DMS 273 treated with DMSO at 0.1 percent for 48 hours (cell line): Measurements from ENCODE around the gene FARS2.

Experiments used
- DNase-seq: peaks from one replicate; lab custom pipeline; 2025; lab: John Stamatoyannopoulos, UW

Gene FARS2

GRCh38 chr6:5379647-5380242 is 118.4 kb downstream of the FARS2 start:
- DNase-seq = no peak

- no peak for DNase-seq
Measured at GRCh38 chr6:5383856-5384255, 122.5 kb downstream of the FARS2 start.

GRCh38 chr6:5384276-5384675 is 123.0 kb downstream of the FARS2 start:
- no peak for DNase-seq

- DNase-seq = no peak
Measured at GRCh38 chr6:5388326-5388725, 127.0 kb downstream of the FARS2 start.

GRCh38 chr6:5389086-5389745 is 127.9 kb downstream of the FARS2 start:
- DNase-seq = no peak

- DNase-seq = no peak
Measured at GRCh38 chr6:5390177-5390576, 128.9 kb downstream of the FARS2 start.

GRCh38 chr6:5394280-5394679 is 133.0 kb downstream of the FARS2 start:
- no peak for DNase-seq

- no peak for DNase-seq
Measured at GRCh38 chr6:5395719-5396118, 134.4 kb downstream of the FARS2 start.

- no peak for DNase-seq
Measured at GRCh38 chr6:5398530-5398929, 137.2 kb downstream of the FARS2 start.

GRCh38 chr6:5399391-5399790 is 138.1 kb downstream of the FARS2 start:
- no peak for DNase-seq

GRCh38 chr6:5401845-5402738 is 140.8 kb downstream of the FARS2 start:
- DNase-seq = no peak

GRCh38 chr6:5403076-5403475 is 141.8 kb downstream of the FARS2 start:
- no peak for DNase-seq

GRCh38 chr6:5403609-5404008 is 142.3 kb downstream of the FARS2 start:
- no peak for DNase-seq

- no peak for DNase-seq
Measured at GRCh38 chr6:5405976-5406375, 144.7 kb downstream of the FARS2 start.

GRCh38 chr6:5411414-5411813 is 150.1 kb downstream of the FARS2 start:
- DNase-seq = no peak

GRCh38 chr6:5412017-5412416 is 150.7 kb downstream of the FARS2 start:
- no peak for DNase-seq

- DNase-seq = no peak
Measured at GRCh38 chr6:5412663-5413062, 151.3 kb downstream of the FARS2 start.

GRCh38 chr6:5416250-5416649 is 154.9 kb downstream of the FARS2 start:
- no peak for DNase-seq

- DNase-seq = no peak
Measured at GRCh38 chr6:5422321-5422915, 161.1 kb downstream of the FARS2 start.

- DNase-seq = no peak
Measured at GRCh38 chr6:5423251-5423650, 161.9 kb downstream of the FARS2 start.

- DNase-seq = no peak
Measured at GRCh38 chr6:5424726-5425125, 163.4 kb downstream of the FARS2 start.

- DNase-seq = no peak
Measured at GRCh38 chr6:5425267-5425666, 164.0 kb downstream of the FARS2 start.

- no peak for DNase-seq
Measured at GRCh38 chr6:5425797-5426196, 164.5 kb downstream of the FARS2 start.
